Ovary (tissue), 9 donors: Measurements from ENCODE around the gene SLC26A1. TPM values are rescaled to one million over a fixed set of nuclear protein-coding genes. Genes with fewer than 3 reads are reported as not detected.

ENCODE experiments used
- DNase-seq, 5 donors: peaks; one replicate each; pipeline ENCODE4 v3.0.0-alpha.2; 2019 to 2020
- H3K27ac ChIP-seq, 2 donors: fragments of 200-600 bp; one replicate each; pipeline versions ENCODE4 v1.5.1 to v1.8.0; 2019 to 2022
- H3K27me3 ChIP-seq: fragments of 200-600 bp; one replicate; pipeline ENCODE4 v1.8.0; 2022
- H3K36me3 ChIP-seq: fragments of 200-600 bp; sonication (generic); one replicate; pipeline ENCODE4 v1.5.1; 2019
- H3K4me1 ChIP-seq: one replicate; pipeline ENCODE4 v1.8.1; 2013; ENCODE audit warnings: mild to moderate bottlenecking, moderate library complexity; ENCODE audit not compliant: insufficient read depth
- H3K4me3 ChIP-seq: fragments of 200-600 bp; sonication (generic); one replicate; pipeline ENCODE4 v1.5.1; 2017
- H3K9me3 ChIP-seq, 2 donors: fragments of 200-600 bp in 1 of 2; sonication (generic) in 1 of 2; one replicate each; pipeline versions ENCODE4 v1.5.1 to v1.8.1; 2013 to 2019; ENCODE audit warnings: mild to moderate bottlenecking in 1 of 2, moderate library complexity in 1 of 2
- CTCF ChIP-seq, 3 donors: fragments of 450-650 bp in 2 of 3; fragments of 200-600 bp in 1 of 3; IDR thresholded peaks; one replicate each; pipeline versions ENCODE4 v1.5.1 to v1.8.0; 2016 to 2022; ENCODE audit warnings: antibody characterized with exemption in 3 of 3, mild to moderate bottlenecking in 1 of 3
- EP300 ChIP-seq: sonication (generic); formaldehyde crosslinking; IDR thresholded peaks from one replicate; pipeline ENCODE4 v1.6.1; 2017; ENCODE audit warnings: antibody characterized with exemption
- POLR2A ChIP-seq: fragments of 450-650 bp; IDR thresholded peaks from one replicate; pipeline ENCODE4 v1.6.1; 2017; ENCODE audit warnings: antibody characterized with exemption, mild to moderate bottlenecking, moderate library complexity
- WGBS, 3 donors: extraction: QIAGEN DNeasy Blood & Tissue Kit in 1 of 3; methylation state at CpG; one replicate each; pipeline versions ENCODE4 v1.1.5 to v1.1.7; 2013 to 2017; 5-methylcytosine and 5-hydroxymethylcytosine counted together
- intact Hi-C, 4 donors: fragments of 100-400 bp; cut with DNase I; formaldehyde crosslinking; loops; one replicate each; pipeline versions ENCODE4 v1.11.0 to v1.15.1; 2022 to 2023
- polyA plus RNA-seq, 2 donors: library from polyadenylated mRNA; stranded (reverse); fragments of 200-250 nt in 1 of 2; fragments of 350-450 nt in 1 of 2; fragmentation: Illumina TruSeq in 1 of 2; extraction: RNeasy Lipid Tissue Mini Kit (QIAGEN cat#74804) in 1 of 2; gene quantifications; one replicate each; pipeline ENCODE4 v1.2.3, GENCODE V29; 2013 to 2014
- total RNA-seq, 7 donors: library from RNA; depleted of rRNA in 2 of 7; stranded (reverse); fragments of >200 nt in 2 of 7; fragmentation: NEBNext Ultra II Directional in 3 of 7; extraction: Animal tissue kit (Norgen Biotek cat#: 25700) in 3 of 7; gene quantifications; one replicate each; pipeline versions ENCODE4 v1.1.0 to v1.2.4, GENCODE V29; 2016 to 2023
- donor health status: DM: no; HTN: no; CAD: no; lungs with moderate emphysema.
- donor health status: DM: no; HTN: no; CAD: no.
- donor health status: Bipolar disorder and iron deficiency.
- donor health status: DM: yes; HTN: yes; CAD: no.
- donor health status: DM: no; HTN: no; CAD: no.
- donor health status: DM: yes; HTN: yes; CAD: no.

The SLC26A1 gene
- total and polyA plus RNA-seq, 9 donors: 0.10 to 1.1 (median 0.25) TPM; not detected in 1

GRCh38 chr4:958314-958665, 34.9 kb downstream of the SLC26A1 start:
- no peak for TF ChIP-seq CTCF (IDR thresholded peaks at IDR 0.05)
- TF ChIP-seq POLR2A: no peak
- no peak for TF ChIP-seq EP300
- no peak for DNase-seq
- Histone ChIP-seq H3K36me3 (no peaks in the 10 kb centered on the region), H3K27me3 (no peaks in the 10 kb centered on the region), H3K4me3 (no peak overlapping the region), H3K9me3 (no peaks in the 10 kb centered on the region), H3K27ac (no peak overlapping the region), H3K4me1 (no peaks in the 10 kb centered on the region)
- intact Hi-C loops: no loop called here
- WGBS, 3 donors: 86 to 92% (median 88%) methylated on average over 17 of the region's 17 CpGs

GRCh38 chr4:957581-958313, 35.5 kb downstream of the SLC26A1 start:
- Histone ChIP-seq H3K27me3 (no peaks in the 10 kb centered on the region), H3K4me1 (no peaks in the 10 kb centered on the region), H3K9me3 (no peaks in the 10 kb centered on the region), H3K4me3 (no peak overlapping the region), H3K27ac (no peak overlapping the region), H3K36me3 (no peaks in the 10 kb centered on the region)
- peak in 2 of 5 donors; percentile 17 to 25 for DNase-seq
- TF ChIP-seq EP300 (no peak), POLR2A (no peak), CTCF (IDR thresholded peaks at IDR 0.05) (no peak)
- 92 to 94% (median 93%) methylated on average over 44 to 45 of the region's 45 CpGs for WGBS, 3 donors
- intact Hi-C loops: no loop called here

- DNase-seq: peak in 1 of 5 donors; percentile 12
- WGBS, 3 donors: 66 to 81% (median 74%) methylated on average over 7 to 8 of the region's 8 CpGs
- no peaks in the 10 kb centered on the region for H3K27me3 ChIP-seq
- intact Hi-C loops: no loop called here
- no peak overlapping the region for H3K27ac ChIP-seq
- H3K9me3 ChIP-seq: no peaks in the 10 kb centered on the region
- H3K4me3 ChIP-seq: no peak overlapping the region
- TF ChIP-seq CTCF (IDR thresholded peaks at IDR 0.05) (no peak), EP300 (no peak), POLR2A (no peak)
- no peaks in the 10 kb centered on the region for H3K36me3 ChIP-seq
- no peaks in the 10 kb centered on the region for H3K4me1 ChIP-seq
These were observed 36.0 kb downstream of the SLC26A1 start for GRCh38 chr4:957231-957580.

GRCh38 chr4:956531-957230, 36.5 kb downstream of the SLC26A1 start:
- Histone ChIP-seq H3K4me1 (no peaks in the 10 kb centered on the region), H3K27me3 (no peaks in the 10 kb centered on the region), H3K27ac (no peak overlapping the region), H3K36me3 (no peaks in the 10 kb centered on the region), H3K4me3 (no peak overlapping the region), H3K9me3 (no peaks in the 10 kb centered on the region)
- 75 to 83% (median 81%) methylated on average over 14 of the region's 14 CpGs for WGBS, 3 donors
- no peak for TF ChIP-seq CTCF (IDR thresholded peaks at IDR 0.05)
- no peak for TF ChIP-seq EP300
- no peak for TF ChIP-seq POLR2A
- intact Hi-C loops: no loop called here
- peak in 1 of 5 donors; percentile 13 for DNase-seq
